ENCODE measurements around the gene ATP10D.

GRCh38 chr4:47471591-47471990, 13.5 kb upstream of the ATP10D start:
- no peak for TF ChIP-seq CTCF (IDR thresholded peaks at IDR 0.05)
- TF ChIP-seq POLR2A (IDR thresholded peaks at IDR 0.05), result no peak
